HG03571 (cell line): ENCODE data around the gene ABI3.

Source experiments
- ATAC-seq: cut with Tn5 transposase; IDR thresholded peaks from one replicate; pipeline ENCODE4 v1.9.1; 2021; ENCODE audit not compliant: unreplicated experiment

Gene ABI3

GRCh38 chr17:49224198-49224996 lies 13.9 kb downstream of the ABI3 start:
- no peak for ATAC-seq

- no peak for ATAC-seq
These were observed 14.5 kb downstream of the ABI3 start for GRCh38 chr17:49224997-49225337.

DNA sequence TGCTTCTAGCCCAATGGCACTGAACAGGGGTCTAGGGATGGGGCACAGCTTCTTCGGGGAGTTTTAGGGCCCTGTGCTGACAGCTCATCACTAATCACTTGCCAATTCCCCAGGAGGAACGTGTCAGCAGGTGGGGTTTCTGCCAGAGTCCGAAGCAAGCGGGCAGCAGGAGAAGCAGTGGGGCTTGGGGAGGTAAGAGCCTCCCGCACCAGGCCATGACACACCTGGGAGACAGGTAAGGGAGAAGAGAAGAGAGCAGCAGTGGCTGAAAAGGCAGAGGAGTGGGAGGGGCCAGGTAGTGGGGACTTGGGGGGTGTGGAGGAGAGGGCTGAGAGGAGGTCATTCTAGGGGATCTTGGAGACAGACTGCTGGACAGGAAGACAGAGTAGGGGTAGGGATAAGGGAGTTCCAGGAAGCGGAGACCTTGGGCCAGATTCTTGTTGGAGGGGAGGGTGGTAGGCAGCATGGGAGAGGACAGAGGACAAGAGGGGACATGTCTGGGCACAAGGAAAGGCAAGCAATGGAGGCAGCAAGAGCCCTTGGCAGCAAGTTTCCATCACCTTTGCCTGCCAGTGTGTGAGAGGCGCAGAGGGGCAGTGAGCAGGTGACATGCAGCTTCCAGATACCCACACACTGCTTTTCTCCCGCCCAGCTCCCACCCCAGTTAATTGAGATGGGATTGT lies 15.2 kb downstream of the ABI3 start:
- ATAC-seq = no peak

DNA sequence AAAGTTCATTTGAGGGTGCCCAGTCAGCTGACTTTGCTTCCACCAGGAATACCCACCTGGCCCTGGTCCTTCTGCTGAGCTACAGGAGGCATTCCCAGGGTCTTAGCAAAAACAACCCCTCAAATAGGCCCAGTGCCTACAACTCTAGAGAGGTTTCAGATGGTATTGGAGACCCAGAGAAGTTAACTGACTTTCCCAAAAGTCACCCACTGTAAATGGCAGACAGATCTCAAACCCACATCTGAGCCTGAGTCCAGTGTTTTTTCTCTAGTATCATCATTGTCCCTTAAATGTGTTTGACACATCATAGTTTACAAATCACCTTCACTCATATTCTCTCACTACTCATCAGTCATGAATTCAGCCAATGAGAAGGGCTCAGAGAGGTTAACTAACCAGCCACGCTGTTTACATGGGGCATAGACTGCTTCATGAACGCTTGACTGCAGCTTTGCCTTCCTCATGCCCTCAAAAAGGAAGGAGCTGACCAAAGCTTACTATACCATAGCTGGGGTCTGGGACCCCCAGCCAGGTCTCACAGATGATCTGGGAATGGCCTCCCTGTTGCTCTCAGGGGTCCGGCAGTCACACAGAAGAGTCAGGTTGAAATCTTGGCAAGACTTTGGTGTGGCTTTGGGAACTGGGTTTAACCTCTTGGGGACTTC lies 16.4 kb downstream of the ABI3 start:
- no peak for ATAC-seq

- ATAC-seq = no peak
These were observed 17.1 kb downstream of the ABI3 start for GRCh38 chr17:49227436-49228261.

- no peak for ATAC-seq
These were observed 18.7 kb downstream of the ABI3 start for GRCh38 chr17:49229076-49229804.

DNA sequence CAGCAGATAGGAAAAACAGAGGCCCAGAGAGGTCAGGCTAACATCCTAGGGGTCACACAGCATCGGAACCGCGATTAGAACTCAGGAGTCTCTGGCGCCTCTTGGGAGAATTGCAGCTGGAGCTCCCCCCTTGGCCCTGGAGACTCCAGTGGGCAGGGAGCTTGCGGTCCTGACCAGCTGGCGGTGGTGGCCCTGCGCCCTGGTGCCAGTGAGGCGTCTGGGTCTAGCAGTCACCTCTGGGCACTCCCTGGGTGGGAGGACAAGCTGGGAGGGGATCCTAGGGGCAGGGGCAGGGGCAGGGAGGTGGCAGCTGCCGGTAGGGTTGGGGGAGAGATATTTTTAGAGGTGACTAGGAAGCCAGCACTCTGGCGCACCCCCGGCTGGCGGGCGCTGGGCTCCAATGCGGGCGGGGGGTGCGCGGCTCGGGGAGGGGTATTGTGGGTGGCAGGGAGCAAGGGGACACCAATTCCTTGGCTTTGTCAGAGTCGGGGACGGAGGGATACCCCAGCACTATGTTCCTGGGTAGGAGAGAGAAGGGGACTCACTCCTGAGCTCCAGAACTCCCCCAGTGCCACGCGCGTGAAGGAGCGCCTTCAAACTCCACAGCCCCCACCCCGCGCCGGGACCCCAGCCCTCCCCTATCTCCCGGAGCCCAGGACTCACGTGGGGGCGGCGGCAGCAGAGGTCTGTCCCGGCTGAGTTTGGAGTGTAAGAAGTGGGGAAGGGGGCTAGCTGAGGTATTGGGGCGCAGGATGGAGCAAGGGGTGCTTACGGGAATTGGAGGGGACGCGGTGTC lies 19.5 kb downstream of the ABI3 start:
- ATAC-seq = no peak

DNA sequence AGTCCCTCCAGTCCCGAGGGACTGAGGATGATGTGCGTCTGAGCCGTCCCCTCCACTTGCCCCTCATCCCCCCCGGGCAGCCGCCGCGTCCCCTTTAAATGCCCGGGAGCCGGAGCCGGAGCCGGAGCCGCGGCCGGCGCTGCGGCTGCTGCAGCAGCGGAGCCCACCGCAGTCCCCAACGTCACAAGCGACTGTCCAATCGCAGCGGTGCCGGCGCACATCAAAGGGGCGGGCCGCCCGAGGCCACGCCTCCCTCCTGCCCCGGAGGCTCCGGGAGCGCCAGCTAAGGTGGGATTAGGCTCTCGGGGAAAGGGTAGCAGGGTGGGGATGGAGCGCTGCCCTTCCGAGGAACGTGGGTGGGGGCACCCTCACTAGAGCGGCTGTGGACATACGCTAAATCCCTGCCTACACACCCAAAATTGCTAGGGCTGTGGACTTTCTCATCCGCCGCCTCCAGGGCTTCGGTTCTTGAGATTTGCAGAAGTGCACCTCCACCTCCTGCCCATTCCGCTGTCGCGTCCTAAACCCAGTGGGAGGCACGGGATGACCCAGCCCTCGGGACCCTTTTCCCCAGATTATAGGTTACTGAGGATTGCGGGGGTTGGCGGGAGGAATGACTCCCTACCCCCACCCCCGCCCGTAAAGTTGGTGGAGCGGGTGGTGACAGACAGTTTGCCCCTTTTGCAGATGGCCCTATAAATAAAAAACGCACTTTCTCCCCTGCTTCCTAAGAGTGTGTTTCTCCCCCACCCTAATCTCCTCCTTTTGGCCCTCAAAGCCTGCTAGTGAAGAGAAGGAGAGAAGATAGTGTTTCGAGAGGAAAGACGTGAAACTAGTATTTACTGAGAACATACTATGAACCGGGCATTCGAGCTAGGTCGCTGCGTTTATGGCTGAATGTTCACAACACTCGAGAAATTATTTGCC lies 20.4 kb downstream of the ABI3 start, which contains the start of gene PHOSPHO1:
Gene PHOSPHO1, minus strand, starts transcription at position 152 of the 927 bp plus-strand sequence. CDS start 4,096 bp downstream, outside the sequence.
- peak; percentile 75 for ATAC-seq

DNA sequence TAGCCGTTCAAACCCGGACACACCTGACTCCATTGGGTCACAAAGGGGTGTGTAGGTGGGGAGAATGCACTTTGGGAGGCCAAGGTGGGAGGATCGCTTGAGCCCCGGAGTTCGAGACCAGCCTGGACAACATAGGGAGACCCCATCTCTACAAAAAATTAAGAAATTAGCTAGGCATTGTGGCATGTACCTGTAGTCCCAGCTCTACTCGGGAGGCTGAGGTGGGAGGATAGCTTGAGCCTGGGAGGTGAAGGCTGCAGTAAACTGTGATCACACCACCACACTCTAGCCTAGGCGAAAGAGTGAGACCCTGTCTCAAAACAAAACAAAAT lies 21.0 kb downstream of the ABI3 start:
- ATAC-seq = no peak

DNA sequence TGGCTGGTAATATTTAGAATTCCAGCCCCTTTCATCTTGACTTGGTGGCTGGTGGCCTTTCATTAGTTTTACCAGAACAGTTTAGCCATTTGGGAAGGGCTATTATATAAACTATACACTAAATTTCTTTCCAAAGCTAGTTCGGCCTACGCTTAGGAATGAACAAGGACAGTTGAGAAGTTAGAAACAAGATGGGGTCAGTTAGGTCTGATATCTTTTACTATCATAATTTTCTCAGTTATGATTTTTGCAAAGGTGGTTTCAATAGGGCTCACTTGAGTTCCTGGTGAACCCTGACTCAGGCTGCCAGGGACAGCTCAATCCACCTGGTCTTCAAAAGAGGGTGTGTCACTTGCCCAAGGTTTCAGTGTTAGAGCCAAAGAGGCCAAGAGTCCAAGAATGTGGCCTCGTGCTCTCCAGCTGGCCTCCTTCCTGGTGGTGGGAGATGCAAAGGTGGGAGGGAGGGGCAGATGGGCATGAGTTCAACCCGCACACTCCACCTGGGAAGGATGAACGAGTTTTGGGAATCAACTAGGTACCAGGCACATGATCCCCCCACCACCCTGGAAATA lies 24.1 kb downstream of the ABI3 start:
- no peak for ATAC-seq

DNA sequence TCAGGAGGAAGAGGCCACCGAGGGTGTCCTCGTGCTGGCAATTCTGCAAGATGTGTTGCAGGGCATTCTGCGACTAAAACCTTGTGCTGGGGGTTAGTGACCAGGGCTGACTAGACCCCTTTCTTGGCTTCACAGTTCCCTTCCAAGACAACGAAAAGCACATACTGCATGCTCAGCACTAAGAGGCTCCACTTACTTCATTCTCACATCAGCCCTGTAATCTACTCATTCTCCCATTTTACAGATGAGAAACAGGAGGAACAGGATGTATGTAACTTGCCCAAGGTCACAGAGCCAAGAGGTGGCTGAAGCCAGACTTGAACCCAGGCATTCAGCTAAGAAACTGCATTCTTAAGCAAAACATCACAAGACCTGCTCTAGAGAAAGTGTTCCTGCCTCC lies 25.4 kb downstream of the ABI3 start:
- ATAC-seq = no peak

GRCh38 chr17:49239963-49240362 lies 29.5 kb downstream of the ABI3 start:
- ATAC-seq = no peak

- no peak for ATAC-seq
These were observed 30.1 kb downstream of the ABI3 start for GRCh38 chr17:49240619-49241018.

GRCh38 chr17:49241040-49241439 lies 30.5 kb downstream of the ABI3 start:
- ATAC-seq = no peak

DNA sequence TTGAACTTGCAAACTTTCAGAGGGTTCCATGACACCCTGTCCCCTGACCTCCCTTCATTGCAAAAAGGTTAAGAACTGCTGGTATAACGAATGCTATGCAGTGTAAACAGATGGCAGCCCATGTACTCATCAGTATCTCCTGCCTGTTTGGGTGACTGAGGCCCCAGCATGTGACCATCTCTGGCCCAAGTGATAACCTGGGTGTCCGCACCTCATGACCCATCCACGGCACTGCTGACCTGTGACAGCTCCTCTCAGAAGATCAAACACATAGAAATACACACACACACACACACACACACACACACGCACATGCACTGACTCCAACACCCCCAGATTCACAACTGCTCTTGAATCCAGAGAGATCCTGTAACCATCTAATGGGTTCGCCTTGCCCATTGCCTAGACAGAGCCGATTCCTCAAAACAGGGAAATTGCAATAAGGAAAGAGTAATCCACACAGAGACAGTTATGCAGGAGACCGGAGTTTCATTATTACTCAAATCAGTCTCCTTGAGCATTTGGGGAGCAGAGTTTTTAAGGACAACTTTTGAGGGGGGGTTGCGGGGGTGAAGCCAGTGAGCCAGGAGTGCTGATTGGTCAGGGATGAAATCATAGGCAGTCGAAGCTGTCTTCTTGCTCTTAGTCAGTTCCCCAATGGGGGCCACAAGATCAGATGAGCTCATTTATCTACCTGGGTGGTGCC lies 31.3 kb downstream of the ABI3 start:
- no peak for ATAC-seq

DNA sequence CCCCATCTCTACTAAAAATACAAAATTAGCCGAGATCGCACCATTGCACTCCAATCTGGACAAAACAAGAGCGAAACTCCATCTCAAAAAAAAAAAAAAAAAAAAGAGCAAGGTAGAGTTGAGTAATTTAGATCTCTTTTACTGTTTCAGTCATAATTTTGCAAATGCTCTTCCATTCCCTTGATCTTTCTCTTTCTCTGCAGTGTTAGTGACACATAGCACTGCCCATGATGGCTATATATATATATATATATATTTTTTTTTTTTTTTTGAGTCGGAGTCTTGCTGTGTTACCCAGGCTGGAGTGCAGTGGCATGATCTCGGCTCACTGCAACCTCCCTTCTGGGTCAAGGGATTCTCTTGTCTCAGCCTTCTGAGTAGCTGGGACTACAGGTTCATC lies 32.3 kb downstream of the ABI3 start:
- no peak for ATAC-seq

DNA sequence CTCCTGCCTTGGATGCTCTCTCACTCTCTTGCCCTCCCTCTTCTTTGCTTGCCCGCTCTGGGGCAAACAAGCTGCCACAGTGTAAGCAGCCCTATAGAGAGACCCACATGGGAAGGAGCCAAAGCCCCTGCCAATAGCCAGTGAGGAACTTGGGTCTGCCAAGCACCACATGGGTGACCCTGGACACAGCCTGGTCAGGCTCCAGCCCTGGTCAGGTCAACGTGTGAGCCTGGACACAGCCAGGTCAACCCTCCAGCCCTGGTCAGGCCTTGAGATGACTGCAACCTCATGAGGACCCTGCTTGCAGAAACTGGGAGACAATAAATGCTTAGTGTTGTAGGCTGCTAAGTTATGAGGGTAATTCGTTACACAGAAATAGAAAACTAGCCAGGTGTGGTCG lies 34.3 kb downstream of the ABI3 start:
- no peak for ATAC-seq

GRCh38 chr17:49247944-49248343 lies 37.4 kb downstream of the ABI3 start:
- no peak for ATAC-seq
